HepG2 (cell line): ENCODE data around the gene DGCR8. TPM values are rescaled to one million over a fixed set of nuclear protein-coding genes. Genes with fewer than 3 reads are reported as not detected.

Experiments
- BCL3 ChIP-seq: sonication (generic); formaldehyde crosslinking; IDR thresholded peaks from 2 replicates; pipeline ENCODE4 v1.5.1; 2020; ENCODE audit warnings: mild to moderate bottlenecking, missing genetic modification reagents, moderate library complexity
- TOPORS ChIP-seq: sonication (generic); formaldehyde crosslinking; IDR thresholded peaks from 2 replicates; pipeline ENCODE4 v1.8.0; 2023; ENCODE audit warnings: mild to moderate bottlenecking, missing genetic modification reagents
- ZFP91 ChIP-seq: sonication (generic); formaldehyde crosslinking; IDR thresholded peaks from 2 replicates; pipeline ENCODE4 v1.9.0; 2022; ENCODE audit warnings: missing genetic modification reagents, mild to moderate bottlenecking, borderline replicate concordance
- ZNF235 ChIP-seq: sonication (generic); formaldehyde crosslinking; IDR thresholded peaks from 2 replicates; pipeline ENCODE4 v1.8.1; 2023; ENCODE audit warnings: mild to moderate bottlenecking, missing genetic modification reagents, borderline replicate concordance
- ZNF280B ChIP-seq: sonication (generic); formaldehyde crosslinking; IDR thresholded peaks from 2 replicates; pipeline ENCODE4 v1.5.0; 2020; ENCODE audit warnings: missing genetic modification reagents, mild to moderate bottlenecking, borderline replicate concordance
- ZNF383 ChIP-seq: sonication (generic); formaldehyde crosslinking; IDR thresholded peaks from 2 replicates; pipeline ENCODE4 v1.4.0; 2020; ENCODE audit warnings: missing genetic modification reagents, mild to moderate bottlenecking, borderline replicate concordance
- ZNF407 ChIP-seq: sonication (generic); formaldehyde crosslinking; IDR thresholded peaks from one replicate; pipeline ENCODE4 v1.5.1; 2020; ENCODE audit warnings: mild to moderate bottlenecking, missing genetic modification reagents; ENCODE audit errors: not compliant biosample characterization
- ZNF501 ChIP-seq: sonication (generic); formaldehyde crosslinking; IDR thresholded peaks from 2 replicates; pipeline ENCODE4 v1.5.1; 2020; ENCODE audit warnings: mild to moderate bottlenecking, moderate library complexity, missing genetic modification reagents
- ZNF687 ChIP-seq: sonication (generic); formaldehyde crosslinking; IDR thresholded peaks from 2 replicates; pipeline ENCODE4 v1.5.1; 2020; ENCODE audit warnings: mild to moderate bottlenecking, missing genetic modification reagents, moderate library complexity
- polyA plus RNA-seq, 8 experiments: library from polyadenylated mRNA; depleted of rRNA in 3 of 8; stranded (reverse) in 7 of 8; unstranded in 1 of 8; fragments of >200 nt; fragmentation: Illumina TruSeq in 4 of 8; extraction: Trizol in 4 of 8; gene quantifications; 2 replicates each; pipeline versions ENCODE4 v1.2.1 to v1.2.3, GENCODE V29; 2011 to 2016; ENCODE audit warnings: low read depth in 4 of 8, missing spikeins in 1 of 8, mixed read lengths in 1 of 8; ENCODE audit not compliant: insufficient read depth in 1 of 8
- total RNA-seq, 5 experiments: library from RNA; depleted of rRNA; stranded (reverse); fragments of >200 nt; fragmentation: Illumina TruSeq; extraction: Trizol; gene quantifications; 2 replicates each; pipeline ENCODE4 v1.2.3, GENCODE V29; 2016; ENCODE audit warnings: low read depth in 1 of 5

DGCR8 gene
- total and polyA plus RNA-seq, 2 of the 13 experiments (the other 11 are each of a cell fraction or from before 2014, with no cell fraction given): 10.2 to 23.2 TPM

- TF ChIP-seq BCL3 (CRISPR knock-in tag) (0 out of 2 replicates have a peak, but pooled peaks have one; percentile 51), ZNF383 (no peak), ZFP91 (CRISPR knock-in tag) (peak; percentile 66), ZNF407 (CRISPR knock-in tag) (no peak), ZNF280B (CRISPR knock-in tag) (0 out of 2 replicates have a peak, but pooled peaks have one; percentile 56), TOPORS (peak; percentile 72), ZNF687 (peak; percentile 97), ZNF501 (CRISPR knock-in tag) (peak; percentile 64), ZNF235 (CRISPR knock-in tag) (0 out of 2 replicates have a peak, but pooled peaks have one; percentile 37)
Measured at GRCh38 chr22:20079745-20080444, at the start of gene DGCR8 (continued).
